Measurements from ENCODE around the gene ALLC. TPM values are rescaled to one million over a fixed set of nuclear protein-coding genes. Genes with fewer than 3 reads are reported as not detected.

The ALLC gene
- polyA plus RNA-seq, 1 experiment, result not detected

- TF ChIP-seq CTCF (IDR thresholded peaks at IDR 0.05; ENCODE audit: insufficient read depth, low read depth, low read length), result no peak
- ChIA-PET CTCF (interaction anchor here (1.2 kb wide), 1 partner anchor 9 kb away, joined by 4 read pairs; no protein-coding TSS in a partner anchor), POLR2A (no interaction called here)
- Histone ChIP-seq H3K27me3 (ENCODE audit: control insufficient read depth, insufficient read depth, low read length) (no peaks in the 10 kb centered on the region; the same call in 1 of the 2 replicates), H3K4me3 (ENCODE audit: low read depth, low read length) (no peak overlapping the region), H3K36me3 (ENCODE audit: control insufficient read depth, insufficient read depth, low read length) (no peaks in the 10 kb centered on the region)
- DNase-seq (ENCODE audit: low read depth), result no peak
Observed at GRCh38 chr2:3737128-3737527, 79.1 kb downstream of the ALLC start.

GRCh38 chr2:3738454-3738853, 80.5 kb downstream of the ALLC start:
- Histone ChIP-seq H3K4me3 (ENCODE audit: low read depth, low read length) (no peak overlapping the region), H3K36me3 (ENCODE audit: control insufficient read depth, insufficient read depth, low read length) (no peaks in the 10 kb centered on the region), H3K27me3 (ENCODE audit: control insufficient read depth, insufficient read depth, low read length) (no peaks in the 10 kb centered on the region; the same call in 1 of the 2 replicates)
- ChIA-PET CTCF (interaction anchor here (1.2 kb wide), 1 partner anchor 10 kb away, joined by 4 read pairs; no protein-coding TSS in a partner anchor), POLR2A (no interaction called here)
- DNase-seq (ENCODE audit: low read depth), result no peak
- TF ChIP-seq CTCF (IDR thresholded peaks at IDR 0.05; ENCODE audit: insufficient read depth, low read depth, low read length), result no peak

DNA sequence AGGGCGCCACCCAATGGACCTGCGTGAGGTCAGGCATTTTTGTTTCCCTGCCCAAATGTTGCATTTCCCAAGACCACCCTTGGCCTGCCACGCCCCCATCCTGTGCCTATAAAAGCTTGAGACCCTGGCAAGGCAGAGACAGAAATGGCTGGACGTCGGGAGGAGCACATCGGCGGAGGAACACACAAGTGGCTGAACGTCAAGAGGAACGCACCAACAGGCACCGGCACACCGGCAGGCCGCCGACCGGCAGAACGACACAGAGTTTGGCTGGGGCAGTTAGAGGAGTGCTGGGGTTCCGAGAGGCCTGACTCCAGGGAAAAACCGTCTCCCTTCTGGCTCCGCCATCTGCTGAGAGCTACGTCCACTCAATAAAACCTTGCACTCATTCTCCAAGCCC, 81.3 kb downstream of the ALLC start:
- no peak for DNase-seq (ENCODE audit: low read depth)
- Histone ChIP-seq H3K36me3 (ENCODE audit: control insufficient read depth, insufficient read depth, low read length) (no peaks in the 10 kb centered on the region), H3K27me3 (ENCODE audit: control insufficient read depth, insufficient read depth, low read length) (no peaks in the 10 kb centered on the region), H3K4me3 (ENCODE audit: low read depth, low read length) (no peak overlapping the region)
- POLR2A ChIA-PET, result no interaction called here
- TF ChIP-seq CTCF (IDR thresholded peaks at IDR 0.05; ENCODE audit: insufficient read depth, low read depth, low read length), result no peak
- CTCF ChIA-PET, result interaction anchor here (2.6 kb wide), 1 partner anchor 12 kb away, joined by 10 read pairs; no protein-coding TSS in a partner anchor

DNA sequence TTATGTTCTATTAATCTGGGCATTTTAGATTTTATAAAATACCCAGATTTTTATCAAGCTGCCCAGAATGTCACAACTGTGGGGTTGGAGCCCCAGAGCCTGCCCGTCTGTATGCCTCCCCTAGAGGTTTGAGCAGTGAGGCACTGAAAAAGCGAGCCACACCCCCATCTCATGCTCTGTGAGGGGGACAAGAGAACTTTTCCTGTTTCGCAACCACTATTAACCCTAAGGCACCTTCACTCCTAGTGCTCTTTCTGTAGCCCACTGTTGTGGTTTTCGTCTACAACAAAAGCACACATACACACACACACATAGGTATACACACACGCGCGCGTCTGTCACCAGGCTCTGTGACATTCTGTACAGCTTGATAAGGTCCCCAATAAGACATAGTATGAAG, 83.4 kb downstream of the ALLC start:
- no peak overlapping the region for H3K4me3 ChIP-seq (ENCODE audit: low read depth, low read length)
- DNase-seq (ENCODE audit: low read depth), result no peak
- H3K27me3 ChIP-seq (ENCODE audit: control insufficient read depth, insufficient read depth, low read length), result no peaks in the 10 kb centered on the region
- TF ChIP-seq CTCF (IDR thresholded peaks at IDR 0.05; ENCODE audit: insufficient read depth, low read depth, low read length), result no peak
- H3K36me3 ChIP-seq (ENCODE audit: control insufficient read depth, insufficient read depth, low read length), result no peaks in the 10 kb centered on the region
- POLR2A ChIA-PET, result no interaction called here
- CTCF ChIA-PET, result interaction anchor here (2.6 kb wide), 1 partner anchor 14 kb away, joined by 10 read pairs; no protein-coding TSS in a partner anchor

- no peak for TF ChIP-seq CTCF (IDR thresholded peaks at IDR 0.05; ENCODE audit: insufficient read depth, low read depth, low read length)
- ChIA-PET POLR2A (no interaction called here), CTCF (interaction anchor here (0.5 kb wide), 1 partner anchor 714 kb away, joined by 3 read pairs; no protein-coding TSS in a partner anchor)
- no peak overlapping the region for H3K4me3 ChIP-seq (ENCODE audit: low read depth, low read length)
- no peaks in the 10 kb centered on the region for H3K36me3 ChIP-seq (ENCODE audit: control insufficient read depth, insufficient read depth, low read length)
- no peak for DNase-seq (ENCODE audit: low read depth)
- no peaks in the 10 kb centered on the region for H3K27me3 ChIP-seq (ENCODE audit: control insufficient read depth, insufficient read depth, low read length)
Observed at GRCh38 chr2:3741867-3742602, 84.0 kb downstream of the ALLC start.
